AG04450 (cell line): ENCODE measurements around the gene DNM2. TPM values are rescaled to one million over a fixed set of nuclear protein-coding genes. Genes with fewer than 3 reads are reported as not detected.

Experiments
- CTCF ChIA-PET: fragments of 300-600, 350-600 bp; formaldehyde crosslinking; extraction: SDS; loops from one replicate; lab custom pipeline; 2022; ENCODE audit warnings: antibody characterized with exemption, inconsistent platforms; lab: Charles Lee
- POLR2A ChIA-PET: fragments of 350-600 bp; formaldehyde crosslinking; extraction: SDS; loops from one replicate; lab custom pipeline; 2021; ENCODE audit warnings: antibody characterized with exemption, inconsistent platforms; lab: Yijun Ruan, JAX
- DNase-seq: peaks from one replicate; pipeline ENCODE4 v3.0.0-alpha.2; 2011; ENCODE audit warnings: low read depth, low spot score
- H3K27ac ChIP-seq: one replicate; pipeline ENCODE4 v1.5.1; 2012; ENCODE audit warnings: low read depth, low read length, control low read depth
- H3K27me3 ChIP-seq: one replicate; pipeline ENCODE4 v1.6.0; 2012; ENCODE audit warnings: low read length; ENCODE audit not compliant: control insufficient read depth, insufficient read depth
- H3K4me3 ChIP-seq: 2 replicates; pipeline ENCODE4 v1.5.1; 2011; ENCODE audit warnings: mild to moderate bottlenecking, low read depth, low read length, control low read depth
- H3K9me3 ChIP-seq: 2 replicates; pipeline ENCODE4 v1.5.1; 2012; ENCODE audit warnings: low read length; ENCODE audit not compliant: control insufficient read depth, insufficient read depth
- polyA plus RNA-seq: library from polyadenylated mRNA; depleted of rRNA; stranded (reverse); fragments of >200 nt; gene quantifications from 2 replicates; pipeline ENCODE4 v1.2.3, GENCODE V29; 2011
- TF ChIP-seq, protein P1 (sequence below): IDR thresholded peaks from 2 replicates; pipeline ENCODE4 v1.5.1; 2011; ENCODE audit warnings: low read depth, low read length, control low read depth, inconsistent platforms

The DNM2 gene
- polyA plus RNA-seq, 1 experiment: 36.9 TPM

DNA sequence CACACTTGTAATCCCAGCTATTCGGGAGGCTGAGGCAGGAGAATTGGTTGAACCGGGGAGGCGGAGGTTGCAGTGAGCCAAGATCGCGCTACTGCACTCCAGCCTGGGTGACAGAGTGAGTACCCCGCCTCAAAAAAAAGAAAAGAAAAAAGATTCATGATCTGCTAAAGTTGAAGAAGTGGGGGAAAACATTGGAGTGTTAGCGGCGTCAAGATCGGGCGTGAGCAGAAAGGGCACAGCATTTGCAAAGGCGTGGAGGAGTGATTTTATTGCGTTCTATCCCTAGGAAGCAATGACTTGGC is 874 bp upstream of the DNM2 start:
- no peak for DNase-seq
- Histone ChIP-seq H3K9me3 (no peaks in the 10 kb centered on the region), H3K4me3 (peak overlapping the region; percentile 44), H3K27ac (no peak overlapping the region), H3K27me3 (no peaks in the 10 kb centered on the region)
- TF ChIP-seq, protein P1, sequence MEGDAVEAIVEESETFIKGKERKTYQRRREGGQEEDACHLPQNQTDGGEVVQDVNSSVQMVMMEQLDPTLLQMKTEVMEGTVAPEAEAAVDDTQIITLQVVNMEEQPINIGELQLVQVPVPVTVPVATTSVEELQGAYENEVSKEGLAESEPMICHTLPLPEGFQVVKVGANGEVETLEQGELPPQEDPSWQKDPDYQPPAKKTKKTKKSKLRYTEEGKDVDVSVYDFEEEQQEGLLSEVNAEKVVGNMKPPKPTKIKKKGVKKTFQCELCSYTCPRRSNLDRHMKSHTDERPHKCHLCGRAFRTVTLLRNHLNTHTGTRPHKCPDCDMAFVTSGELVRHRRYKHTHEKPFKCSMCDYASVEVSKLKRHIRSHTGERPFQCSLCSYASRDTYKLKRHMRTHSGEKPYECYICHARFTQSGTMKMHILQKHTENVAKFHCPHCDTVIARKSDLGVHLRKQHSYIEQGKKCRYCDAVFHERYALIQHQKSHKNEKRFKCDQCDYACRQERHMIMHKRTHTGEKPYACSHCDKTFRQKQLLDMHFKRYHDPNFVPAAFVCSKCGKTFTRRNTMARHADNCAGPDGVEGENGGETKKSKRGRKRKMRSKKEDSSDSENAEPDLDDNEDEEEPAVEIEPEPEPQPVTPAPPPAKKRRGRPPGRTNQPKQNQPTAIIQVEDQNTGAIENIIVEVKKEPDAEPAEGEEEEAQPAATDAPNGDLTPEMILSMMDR: no peak
- ChIA-PET POLR2A (interaction anchor here (0.6 to 1.7 kb wide), 6 partner anchors 15 to 353 kb away, joined by 3 to 10 read pairs (median 5); partner anchors contain the start of genes QTRT1 and TMED1), CTCF (interaction anchor here (0.6 to 7.2 kb wide), 24 partner anchors 9 to 238 kb away, joined by 3 to 114 read pairs (median 4); partner anchors contain the start of genes QTRT1 and TMED1)

DNA sequence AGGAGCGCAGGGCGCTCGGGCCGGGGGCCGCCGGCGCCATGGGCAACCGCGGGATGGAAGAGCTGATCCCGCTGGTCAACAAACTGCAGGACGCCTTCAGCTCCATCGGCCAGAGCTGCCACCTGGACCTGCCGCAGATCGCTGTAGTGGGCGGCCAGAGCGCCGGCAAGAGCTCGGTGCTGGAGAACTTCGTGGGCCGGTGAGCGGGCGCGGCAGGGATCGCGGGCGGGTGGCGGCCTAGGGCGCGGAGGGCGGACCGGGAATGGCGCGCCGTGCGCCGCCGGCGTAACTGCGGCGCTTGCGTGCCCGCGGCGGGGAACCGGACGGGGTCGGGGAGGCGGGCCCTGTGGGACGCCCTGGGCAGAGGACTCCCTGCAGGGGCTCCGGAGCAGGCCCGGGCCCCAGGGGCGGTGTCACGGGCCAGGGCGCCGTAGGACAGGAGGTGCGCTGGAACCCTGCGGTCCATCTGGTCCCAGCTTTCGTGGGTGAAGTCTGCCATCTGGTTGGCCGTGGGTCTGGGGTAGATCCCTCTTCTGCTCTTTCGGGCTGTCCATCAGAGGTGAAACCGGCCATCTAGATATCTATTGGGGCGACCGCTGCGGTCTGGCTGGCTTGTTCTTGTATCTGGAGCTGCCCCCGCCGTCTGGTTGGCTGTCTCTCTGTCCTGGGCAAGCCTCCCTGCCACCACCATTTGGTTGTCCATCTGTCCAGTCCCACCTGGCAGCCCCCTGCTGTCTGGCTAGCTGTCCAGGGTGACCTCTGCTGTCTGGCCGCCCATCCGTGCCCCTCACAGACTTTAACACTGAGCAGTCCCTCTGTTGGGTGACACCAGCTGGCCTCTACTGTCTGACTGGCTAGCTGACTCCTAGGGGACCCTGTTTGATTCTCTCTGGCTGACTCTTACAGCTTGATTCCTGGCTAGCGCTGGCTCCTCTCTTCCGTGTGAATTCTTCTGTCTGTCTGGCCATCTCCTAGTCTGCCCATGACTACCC is 622 bp downstream of the DNM2 start:
- Histone ChIP-seq H3K27ac (peak overlapping the region; percentile 52), H3K27me3 (no peaks in the 10 kb centered on the region), H3K4me3 (peak overlapping the region; percentile 92), H3K9me3 (no peaks in the 10 kb centered on the region)
- ChIA-PET CTCF (interaction anchor here (0.5 to 7.2 kb wide), 33 partner anchors 12 to 879 kb away, joined by 3 to 114 read pairs (median 4); partner anchors contain the start of genes QTRT1 and TMED1), POLR2A (interaction anchor here (0.6 to 1.7 kb wide), 5 partner anchors 17 to 408 kb away, joined by 3 to 10 read pairs (median 5); partner anchors contain the start of genes QTRT1 and TMED1)
- TF ChIP-seq, protein P1: no peak
- DNase-seq: no peak

DNA sequence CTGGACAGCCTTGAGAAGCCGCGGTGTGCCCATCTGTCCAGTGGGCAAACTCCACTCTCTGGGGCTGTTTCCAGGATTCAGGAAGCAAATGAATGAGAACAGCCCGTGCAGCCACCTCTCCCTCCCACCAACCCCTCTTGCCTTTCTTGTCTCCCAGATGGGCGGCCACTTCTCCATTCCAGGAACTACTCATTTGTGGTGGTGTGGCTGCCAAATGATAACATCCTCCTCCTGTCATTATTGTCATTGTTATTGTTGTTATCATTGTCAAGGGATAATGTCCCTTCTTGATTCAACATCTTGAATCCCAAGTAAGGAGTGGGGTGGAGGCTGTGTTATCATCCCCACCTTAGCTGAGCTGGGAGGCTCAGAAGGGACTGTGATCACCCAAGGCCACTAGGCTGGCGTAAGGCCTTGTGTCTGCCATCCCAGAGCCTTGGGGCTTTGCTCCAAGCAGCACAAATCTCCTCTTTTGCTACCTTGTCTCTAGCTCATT is 1.6 kb downstream of the DNM2 start:
- ChIA-PET CTCF (interaction anchor here (0.6 to 7.2 kb wide), 4 partner anchors 20 to 247 kb away, joined by 3 to 114 read pairs (median 4); no protein-coding TSS in a partner anchor), POLR2A (interaction anchor here (0.6 kb wide), 1 partner anchor 407 kb away, joined by 4 read pairs; no protein-coding TSS in a partner anchor)
- Histone ChIP-seq H3K9me3 (no peaks in the 10 kb centered on the region), H3K4me3 (peak overlapping the region; percentile 92), H3K27me3 (no peaks in the 10 kb centered on the region), H3K27ac (no peak overlapping the region)
- TF ChIP-seq, protein P1: no peak
- no peak for DNase-seq

DNA sequence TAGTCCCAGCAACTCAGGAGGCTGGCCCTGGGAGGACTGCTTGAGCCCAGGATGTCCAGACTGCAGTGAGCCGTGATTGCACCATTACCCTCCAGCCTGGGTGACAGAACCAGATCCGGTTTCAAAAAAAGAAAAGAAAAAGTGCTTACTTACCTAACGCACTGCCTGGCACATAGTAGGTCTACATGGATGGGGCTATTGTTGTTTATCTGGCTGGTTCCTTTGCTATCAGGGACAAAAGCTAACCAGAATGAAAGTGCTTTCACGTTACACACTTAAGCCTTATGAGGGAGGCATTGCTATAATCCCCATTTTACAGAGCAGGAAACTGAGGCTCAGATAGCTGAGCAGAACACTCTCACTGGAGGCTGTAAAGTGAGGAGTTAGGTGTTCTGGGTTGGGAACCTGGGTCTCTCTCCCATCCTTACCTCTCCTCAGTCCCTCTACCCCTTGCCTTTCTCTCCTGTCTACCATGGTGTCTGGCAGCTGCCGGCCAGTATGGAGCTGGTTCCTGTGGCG is 2.8 kb downstream of the DNM2 start:
- CTCF ChIA-PET: interaction anchor here (0.6 to 7.2 kb wide), 4 partner anchors 124 to 305 kb away, joined by 3 to 114 read pairs (median 4); no protein-coding TSS in a partner anchor

More for the DNA sequence above, 2.8 kb downstream of the DNM2 start:
- no peaks in the 10 kb centered on the region for H3K27me3 ChIP-seq
- no peaks in the 10 kb centered on the region for H3K9me3 ChIP-seq
- POLR2A ChIA-PET: no interaction called here
- no peak overlapping the region for H3K4me3 ChIP-seq
- H3K27ac ChIP-seq: no peak overlapping the region
- no peak for DNase-seq
- TF ChIP-seq, protein P1: no peak
